GM21367 (cell line): ENCODE measurements around the gene CDYL2.
"Not testable (repeated sequence)": the region's sequence is repeated elsewhere in the genome, so short reads cannot be mapped to it uniquely, and the experiment has no call there.

ENCODE experiments used
- ATAC-seq: cut with Tn5 transposase; IDR thresholded peaks from one replicate; pipeline ENCODE4 v1.9.1; 2021; ENCODE audit not compliant: unreplicated experiment

Gene CDYL2

GRCh38 chr16:80812593-80812992 is 8.2 kb upstream of the CDYL2 start:
- ATAC-seq, result no peak

GRCh38 chr16:80809366-80809765 is 5.0 kb upstream of the CDYL2 start:
- ATAC-seq, result no peak

- no peak for ATAC-seq
Measured at GRCh38 chr16:80807906-80808305, 3.5 kb upstream of the CDYL2 start.

- no peak for ATAC-seq
Measured at GRCh38 chr16:80806927-80807340, 2.5 kb upstream of the CDYL2 start.

GRCh38 chr16:80806289-80806688 is 1.9 kb upstream of the CDYL2 start:
- ATAC-seq, result no peak

DNA sequence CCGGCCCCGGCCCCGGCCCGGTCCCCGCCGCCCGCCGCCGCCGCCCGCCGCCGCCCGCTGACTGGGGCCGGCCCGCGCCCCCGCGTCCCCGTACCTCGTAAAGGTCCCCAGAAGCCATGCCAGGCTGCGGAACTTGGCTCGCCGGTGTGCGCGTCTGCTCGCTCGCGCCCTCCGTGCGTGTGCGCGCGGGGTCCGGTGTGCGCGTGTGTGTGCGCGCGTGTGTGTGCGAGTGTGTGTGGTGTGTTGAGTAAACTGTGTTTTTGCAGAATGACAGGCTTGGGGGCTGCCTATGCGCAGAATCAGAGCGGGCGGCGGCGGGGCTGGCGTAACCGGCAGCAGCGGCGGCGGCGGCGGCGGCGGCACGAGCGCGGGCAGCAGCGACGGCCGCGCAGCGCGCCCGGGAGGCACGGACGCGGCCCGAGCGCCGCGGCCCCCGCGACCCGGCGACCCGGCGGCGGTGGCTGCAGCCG is 307 bp downstream of the CDYL2 start:
- ATAC-seq, result no peak

DNA sequence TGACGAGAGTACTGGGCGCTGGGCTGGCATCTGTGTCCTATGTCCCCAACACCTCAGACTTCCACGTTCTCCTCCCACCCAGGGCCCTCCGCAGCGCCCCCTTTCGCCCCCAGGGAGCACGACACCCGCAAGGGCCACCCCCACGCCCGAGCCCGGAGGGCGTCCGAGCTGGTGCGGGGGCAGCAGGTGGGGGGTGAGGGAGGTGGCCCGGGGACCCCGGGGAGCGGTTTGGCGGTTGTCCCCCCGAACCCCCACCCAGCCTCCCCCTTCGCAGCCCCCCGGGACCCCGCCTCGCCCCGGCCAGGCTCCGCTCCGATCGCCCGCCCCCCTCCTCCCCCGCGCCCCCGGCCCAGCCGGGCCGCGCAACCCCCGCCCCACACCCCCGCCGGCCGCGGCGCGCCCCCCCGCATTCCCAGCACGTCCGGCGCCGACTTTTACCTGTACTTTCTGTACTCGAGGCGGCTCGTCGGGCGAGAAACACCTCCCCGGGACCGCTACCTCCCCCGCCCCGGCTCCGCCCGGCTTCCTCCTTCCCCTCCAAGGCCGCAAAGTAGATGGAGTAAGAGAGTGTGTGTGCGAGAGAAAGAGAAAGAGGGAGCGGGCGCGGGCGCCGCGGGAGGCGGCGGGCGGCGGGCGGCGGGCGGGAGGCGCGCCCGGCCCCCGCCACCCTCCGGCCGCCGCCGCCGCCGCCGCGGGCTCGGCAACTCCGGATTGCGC is 901 bp downstream of the CDYL2 start:
- no peak for ATAC-seq

DNA sequence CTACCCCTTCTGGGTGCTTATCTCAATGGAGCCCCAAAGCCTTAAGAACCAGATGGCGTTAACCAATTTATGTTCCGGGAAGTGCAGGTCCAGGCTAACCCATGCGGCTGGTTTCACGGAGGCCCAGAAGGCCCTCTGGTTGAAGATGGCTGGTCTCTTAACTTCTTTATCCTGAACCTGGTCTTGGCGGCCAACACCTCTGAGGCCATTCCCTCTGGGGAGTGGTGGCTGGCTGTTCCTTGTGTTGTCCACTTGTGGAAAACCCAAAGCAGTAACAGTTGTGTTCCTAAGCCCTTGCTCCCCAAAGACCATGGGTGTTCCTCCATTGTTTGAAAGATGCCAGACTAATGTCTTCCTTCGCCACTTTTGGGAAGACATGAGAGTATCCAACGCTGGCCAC is 1.5 kb downstream of the CDYL2 start:
- no peak for ATAC-seq

DNA sequence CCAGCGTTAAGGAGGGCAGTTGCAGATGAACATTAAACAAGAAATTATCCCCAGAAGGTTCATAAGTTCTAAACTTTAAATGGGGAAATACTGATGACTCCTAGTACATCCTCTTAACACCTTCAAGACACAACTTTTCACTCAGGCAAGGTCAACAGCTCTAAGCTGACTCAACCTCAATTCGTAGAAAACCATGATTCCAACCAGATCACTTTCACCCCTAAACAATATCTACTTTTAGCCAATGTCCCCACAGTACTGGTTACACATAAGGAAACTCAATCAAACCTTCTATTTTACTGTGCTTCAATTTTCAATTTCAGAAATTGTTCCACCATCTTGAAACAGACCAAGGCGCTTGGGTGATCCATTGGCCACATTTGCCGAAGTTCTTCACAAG is 2.3 kb downstream of the CDYL2 start:
- ATAC-seq, result no peak

DNA sequence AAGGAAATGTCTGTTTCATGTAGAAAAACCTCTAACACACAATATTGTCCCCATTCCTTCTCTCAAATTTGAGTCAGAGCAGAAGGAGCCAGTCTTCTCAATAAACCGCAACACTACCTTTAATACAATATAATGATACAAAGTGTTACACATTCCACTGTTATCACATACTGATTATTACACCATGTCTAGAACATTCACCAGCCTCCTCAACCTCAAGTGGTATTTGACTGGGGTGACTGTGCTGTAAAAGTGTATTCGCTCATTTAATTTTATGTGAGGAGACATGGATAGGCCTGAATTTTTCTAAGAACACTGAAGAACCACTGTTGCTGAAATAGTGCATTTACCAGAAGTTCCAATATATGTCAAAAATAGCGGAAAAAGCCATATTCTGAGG is 10.3 kb downstream of the CDYL2 start:
- no peak for ATAC-seq

- ATAC-seq, result no peak
Measured at GRCh38 chr16:80792031-80792430, 12.4 kb downstream of the CDYL2 start.

GRCh38 chr16:80791411-80791810 is 13.0 kb downstream of the CDYL2 start:
- no peak for ATAC-seq

- no peak for ATAC-seq
Measured at GRCh38 chr16:80790751-80791150, 13.6 kb downstream of the CDYL2 start.

DNA sequence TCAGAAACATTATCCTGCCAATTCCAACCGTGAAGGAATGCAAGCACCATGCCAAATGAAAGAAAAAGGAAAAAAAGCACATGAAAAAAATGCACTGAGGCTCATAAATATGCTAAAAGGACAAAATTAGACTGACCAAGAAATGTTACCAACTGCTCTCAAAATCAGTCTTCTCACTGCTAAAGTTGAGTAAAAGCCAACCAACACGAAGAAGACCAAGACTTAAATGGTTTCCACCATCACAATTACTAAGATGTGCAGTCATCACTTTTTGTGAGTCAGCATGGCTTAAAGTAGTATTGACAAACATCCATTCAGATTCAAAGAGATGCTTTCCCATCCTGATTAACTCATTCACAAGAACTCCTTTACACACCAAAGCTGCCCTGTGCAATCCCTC is 16.4 kb downstream of the CDYL2 start:
- no peak for ATAC-seq

GRCh38 chr16:80786561-80786960 is 17.8 kb downstream of the CDYL2 start:
- not testable (repeated sequence) for ATAC-seq

GRCh38 chr16:80784951-80785350 is 19.4 kb downstream of the CDYL2 start:
- no peak for ATAC-seq

DNA sequence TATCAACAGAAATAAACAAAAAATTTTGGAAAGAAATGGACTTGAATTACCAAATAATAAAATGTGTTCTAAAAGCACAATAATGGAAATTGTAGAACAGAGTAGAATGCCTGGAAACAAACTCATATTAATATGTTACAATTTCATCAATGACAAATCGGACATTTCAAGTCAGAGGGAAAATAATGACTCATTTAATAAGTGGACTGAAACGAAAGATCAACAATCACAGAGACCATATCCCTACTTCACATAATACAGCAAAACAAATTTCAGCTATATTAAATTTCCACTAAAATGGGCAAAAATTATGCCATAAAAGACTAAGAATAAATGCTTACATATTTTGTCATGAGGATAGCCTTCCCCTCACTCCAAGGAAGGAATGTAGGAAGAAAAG is 25.7 kb downstream of the CDYL2 start:
- no peak for ATAC-seq

- no peak for ATAC-seq
Measured at GRCh38 chr16:80776856-80777255, 27.5 kb downstream of the CDYL2 start.

- no peak for ATAC-seq
Measured at GRCh38 chr16:80775450-80775849, 28.9 kb downstream of the CDYL2 start.

DNA sequence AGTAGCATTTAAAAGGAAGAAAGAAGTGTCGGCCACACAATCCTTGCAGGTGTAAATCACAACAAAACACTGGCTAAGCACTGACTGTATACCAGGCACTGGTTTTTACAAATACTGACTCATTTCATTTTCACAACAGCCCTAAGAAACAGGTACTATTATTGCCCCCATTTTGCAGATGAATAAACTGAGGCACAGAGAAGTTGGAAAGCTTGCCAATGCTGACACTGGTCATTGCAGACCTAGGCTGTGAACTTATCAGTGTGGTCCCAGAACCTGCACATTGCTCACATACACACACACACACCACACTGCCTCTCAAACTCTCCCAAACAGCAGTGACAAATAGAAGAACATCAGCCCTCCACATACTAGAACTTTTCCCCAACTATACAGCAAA is 37.6 kb downstream of the CDYL2 start:
- no peak for ATAC-seq

GRCh38 chr16:80759419-80760162 is 44.8 kb downstream of the CDYL2 start:
- ATAC-seq, result no peak

- no peak for ATAC-seq
Measured at GRCh38 chr16:80754476-80754875, 49.9 kb downstream of the CDYL2 start.

DNA sequence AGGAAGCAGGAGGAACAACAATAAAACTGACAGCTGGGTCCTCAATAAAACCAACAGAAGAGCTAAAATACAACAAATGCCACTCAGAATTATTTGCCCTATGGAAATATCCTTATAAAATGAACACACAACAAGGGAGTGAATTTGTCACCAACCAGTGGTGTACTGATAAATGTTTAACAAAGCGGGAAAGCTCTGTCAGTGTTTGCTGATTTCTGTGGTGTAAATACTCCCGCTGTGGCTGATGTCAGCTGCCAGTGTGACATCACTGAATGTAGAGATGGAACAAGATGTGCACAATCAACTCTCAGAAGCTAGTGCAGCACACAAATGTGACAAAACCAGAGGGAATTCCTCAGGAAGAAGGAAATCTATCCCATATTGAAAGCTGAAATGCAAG is 51.9 kb downstream of the CDYL2 start:
- ATAC-seq, result no peak
